OCI-LY3 (cell line): Measurements from ENCODE around the gene NEO1.

Experiments
- H2AFZ ChIP-seq: fragments of 200-600, 300-600 bp; shearing (Covaris generic); 2 replicates; pipeline ENCODE4 v1.6.0; 2014; ENCODE audit warnings: antibody characterized with exemption, low read depth, low read length
- H3K27ac ChIP-seq: fragments of 200-600, 300-600 bp; sonication (generic); 2 replicates; pipeline ENCODE4 v1.5.1; 2014; ENCODE audit warnings: mild to moderate bottlenecking, low read length, moderate library complexity, mixed read lengths
- H3K27me3 ChIP-seq: fragments of 200-600, 300-600 bp; sonication (generic); 2 replicates; pipeline ENCODE4 v1.6.1; 2014; ENCODE audit warnings: low read depth, low read length, mixed read lengths
- H3K36me3 ChIP-seq: fragments of 200-600, 300-600 bp; sonication (generic); replicated peaks from 2 replicates; pipeline ENCODE3; 2014; ENCODE audit warnings: low read depth, low read length, mixed read lengths
- H3K4me1 ChIP-seq: fragments of 300-600, 200-600 bp; sonication (generic); 2 replicates; pipeline ENCODE4 v1.6.1; 2014; ENCODE audit warnings: low read length, mixed read lengths
- H3K4me2 ChIP-seq: fragments of 200-600, 300-600 bp; sonication (generic); 2 replicates; pipeline ENCODE4 v1.6.1; 2014; ENCODE audit warnings: low read length, mixed read lengths
- H3K4me3 ChIP-seq: fragments of 300-600, 200-600 bp; sonication (generic); 2 replicates; pipeline ENCODE4 v1.5.1; 2014; ENCODE audit warnings: antibody characterized with exemption, mild to moderate bottlenecking, low read length, moderate library complexity
- H3K79me2 ChIP-seq: fragments of 300-600, 200-600 bp; shearing (Covaris generic); 2 replicates; pipeline ENCODE4 v1.6.1; 2014; ENCODE audit warnings: mild to moderate bottlenecking, low read length, mixed read lengths
- H3K9ac ChIP-seq: fragments of 300-600, 200-600 bp; shearing (Covaris generic); 2 replicates; pipeline ENCODE4 v1.6.0; 2014; ENCODE audit warnings: mild to moderate bottlenecking, low read length, moderate library complexity
- H3K9me3 ChIP-seq: fragments of 200-600, 300-600 bp; shearing (Covaris generic); 2 replicates; pipeline ENCODE4 v1.6.1; 2014; ENCODE audit warnings: low read length, mixed read lengths; ENCODE audit not compliant: insufficient read depth
- H4K20me1 ChIP-seq: fragments of 200-600, 300-600 bp; sonication (generic); 2 replicates; pipeline ENCODE4 v1.6.1; 2016; ENCODE audit warnings: low read length, mixed read lengths; ENCODE audit not compliant: insufficient read depth
- CTCF ChIP-seq: fragments of 200-600, 300-600 bp; sonication (generic); IDR thresholded peaks from 2 replicates; pipeline ENCODE4 v1.5.1; 2014; ENCODE audit warnings: antibody characterized with exemption, low read length, low read depth
- EZH2phosphoT487 ChIP-seq: fragments of 200-600 bp; shearing (Covaris generic); IDR thresholded peaks from 2 replicates; pipeline ENCODE4 v1.6.1; 2018; ENCODE audit warnings: antibody characterized with exemption, mixed run types, low read depth

NEO1 gene

GRCh38 chr15:73052653-73053397, 562 bp downstream of the NEO1 start:
- H3K4me2 ChIP-seq = peak overlapping the region; percentile 98
- H4K20me1 ChIP-seq = no peaks in the 10 kb centered on the region
- TF ChIP-seq EZH2phosphoT487 = no peak
- TF ChIP-seq CTCF = peak; percentile 64
- H3K9me3 ChIP-seq = no peaks in the 10 kb centered on the region
- no peaks in the 10 kb centered on the region for H3K36me3 ChIP-seq
- no peaks in the 10 kb centered on the region for H3K79me2 ChIP-seq
- no peak overlapping the region for H3K27ac ChIP-seq
- H3K4me3 ChIP-seq = peak overlapping the region; percentile 84
- H3K4me1 ChIP-seq = peaks cover 12% of the 10 kb centered on the region
- peak overlapping the region; percentile 70 for H2AFZ ChIP-seq
- peak overlapping the region; percentile 62 for H3K9ac ChIP-seq
- H3K27me3 ChIP-seq = peaks cover 26% of the 10 kb centered on the region

- Histone ChIP-seq H3K27ac (no peak overlapping the region), H3K4me3 (peak overlapping the region; percentile 84), H4K20me1 (no peaks in the 10 kb centered on the region), H3K36me3 (no peaks in the 10 kb centered on the region), H2AFZ (peak overlapping the region; percentile 70), H3K9me3 (no peaks in the 10 kb centered on the region), H3K27me3 (peaks cover 29% of the 10 kb centered on the region), H3K79me2 (no peaks in the 10 kb centered on the region), H3K4me2 (peak overlapping the region; percentile 98), H3K4me1 (peaks cover 12% of the 10 kb centered on the region), H3K9ac (peak overlapping the region; percentile 62)
- no peak for TF ChIP-seq EZH2phosphoT487
- TF ChIP-seq CTCF = no peak
Observed at GRCh38 chr15:73053398-73053723, 1.1 kb downstream of the NEO1 start.

GRCh38 chr15:73054417-73054953, 2.2 kb downstream of the NEO1 start:
- no peaks in the 10 kb centered on the region for H3K9me3 ChIP-seq
- TF ChIP-seq CTCF = no peak
- TF ChIP-seq EZH2phosphoT487 = no peak

GRCh38 chr15:73056460-73056859, 4.2 kb downstream of the NEO1 start:
- Histone ChIP-seq H3K9ac (no peak overlapping the region), H3K27me3 (peaks cover 19% of the 10 kb centered on the region), H3K36me3 (no peaks in the 10 kb centered on the region), H3K9me3 (no peaks in the 10 kb centered on the region), H3K4me2 (no peak overlapping the region), H4K20me1 (no peaks in the 10 kb centered on the region), H3K4me1 (peaks cover 7% of the 10 kb centered on the region; the same call in 1 of the 2 replicates), H2AFZ (no peak overlapping the region), H3K4me3 (no peak overlapping the region), H3K27ac (no peak overlapping the region), H3K79me2 (no peaks in the 10 kb centered on the region)
- TF ChIP-seq EZH2phosphoT487 (no peak), CTCF (no peak)

More at GRCh38 chr15:73054417-73054953, 2.2 kb downstream of the NEO1 start:
- H3K4me3 ChIP-seq = no peak overlapping the region
- H3K9ac ChIP-seq = no peak overlapping the region
- H3K27me3 ChIP-seq = peaks cover 32% of the 10 kb centered on the region
- no peaks in the 10 kb centered on the region for H4K20me1 ChIP-seq
- no peaks in the 10 kb centered on the region for H3K36me3 ChIP-seq
- peaks cover 12% of the 10 kb centered on the region for H3K4me1 ChIP-seq
- H3K4me2 ChIP-seq = no peak overlapping the region
- no peaks in the 10 kb centered on the region for H3K79me2 ChIP-seq
- H3K27ac ChIP-seq = no peak overlapping the region
- no peak overlapping the region for H2AFZ ChIP-seq
